ELF-1 (cell line): ENCODE measurements around the gene GP1BB.

ENCODE experiments used
- DNase-seq: peaks from one replicate; pipeline ENCODE4 v3.0.0-alpha.2; 2016; ENCODE audit warnings: low read depth, low spot score

The GP1BB gene

GRCh38 chr22:19727310-19728150, 4.2 kb downstream of the GP1BB start:
- DNase-seq, result no peak

GRCh38 chr22:19728271-19728670, 4.9 kb downstream of the GP1BB start:
- no peak for DNase-seq

- DNase-seq, result no peak
These were observed 5.5 kb downstream of the GP1BB start for GRCh38 chr22:19728836-19729235.

- no peak for DNase-seq
These were observed 6.2 kb downstream of the GP1BB start for GRCh38 chr22:19729507-19729906.

GRCh38 chr22:19730198-19730597, 6.9 kb downstream of the GP1BB start:
- no peak for DNase-seq

- peak; percentile 87 for DNase-seq
These were observed 7.5 kb downstream of the GP1BB start for GRCh38 chr22:19730655-19731360.

- DNase-seq, result no peak
These were observed 8.2 kb downstream of the GP1BB start for GRCh38 chr22:19731361-19732135.

- DNase-seq, result no peak
These were observed 9.2 kb downstream of the GP1BB start for GRCh38 chr22:19732403-19733113.

- no peak for DNase-seq
These were observed 10.4 kb downstream of the GP1BB start for GRCh38 chr22:19733755-19734154.

GRCh38 chr22:19734163-19734562, 10.8 kb downstream of the GP1BB start:
- DNase-seq, result no peak

- DNase-seq, result no peak
These were observed 11.6 kb downstream of the GP1BB start for GRCh38 chr22:19734837-19735382.

- no peak for DNase-seq
These were observed 12.5 kb downstream of the GP1BB start for GRCh38 chr22:19735665-19736510.

- DNase-seq, result no peak
These were observed 14.7 kb downstream of the GP1BB start for GRCh38 chr22:19737846-19738663.

GRCh38 chr22:19738664-19739447, 15.5 kb downstream of the GP1BB start:
- no peak for DNase-seq

- no peak for DNase-seq
These were observed 16.1 kb downstream of the GP1BB start for GRCh38 chr22:19739448-19739895.

- no peak for DNase-seq
These were observed 16.6 kb downstream of the GP1BB start for GRCh38 chr22:19739911-19740449.

- no peak for DNase-seq
These were observed 17.2 kb downstream of the GP1BB start for GRCh38 chr22:19740586-19740985.

GRCh38 chr22:19741053-19741452, 17.7 kb downstream of the GP1BB start:
- no peak for DNase-seq
